GM19239 (cell line): ENCODE results near the gene SLC37A1.

ENCODE experiments used
- DNase-seq: peaks from one replicate; pipeline ENCODE4 v3.0.0; 2011; ENCODE audit warnings: low spot score; ENCODE audit not compliant: insufficient read length
- FAIRE-seq: peaks from 2 replicates; lab custom pipeline; 2011; peaks lifted over from hg19 to GRCh38; lab: Jason Lieb, UNC

Gene SLC37A1

DNA sequence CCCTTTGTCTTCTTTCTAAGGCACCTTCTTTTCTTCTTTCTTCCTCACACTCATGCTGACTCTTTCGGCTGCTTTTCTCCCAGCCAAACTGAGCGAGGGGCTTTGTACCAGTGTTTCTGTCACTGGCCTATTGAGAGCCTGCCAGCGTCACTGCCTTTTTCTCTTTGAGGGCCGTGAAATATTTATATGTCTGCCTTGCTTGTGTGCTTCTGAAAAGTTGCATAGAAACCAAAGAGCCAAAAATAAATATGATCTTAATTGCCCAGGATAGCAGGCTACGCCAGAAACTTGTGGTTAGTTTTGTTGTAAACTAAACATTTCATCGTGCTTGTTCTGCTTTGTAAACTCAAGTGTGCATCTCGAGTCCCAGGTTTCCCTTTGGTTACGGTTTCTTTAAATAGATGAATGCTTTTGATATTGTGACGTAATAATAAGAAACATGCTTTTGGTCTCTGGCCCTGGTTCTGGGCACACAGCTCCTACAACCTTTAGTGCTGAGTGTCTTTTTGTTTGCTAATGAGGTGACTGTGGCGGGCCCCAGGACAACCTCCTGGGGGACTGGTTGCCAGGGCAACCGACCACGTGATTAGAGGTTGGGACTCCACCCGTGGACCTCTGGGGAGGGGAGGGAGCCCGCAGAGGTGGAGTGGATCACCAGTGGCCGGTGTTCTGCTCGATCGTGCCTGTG lies 10.8 kb downstream of the SLC37A1 start:
- peak; percentile 84 for FAIRE-seq
- DNase-seq = no peak

DNA sequence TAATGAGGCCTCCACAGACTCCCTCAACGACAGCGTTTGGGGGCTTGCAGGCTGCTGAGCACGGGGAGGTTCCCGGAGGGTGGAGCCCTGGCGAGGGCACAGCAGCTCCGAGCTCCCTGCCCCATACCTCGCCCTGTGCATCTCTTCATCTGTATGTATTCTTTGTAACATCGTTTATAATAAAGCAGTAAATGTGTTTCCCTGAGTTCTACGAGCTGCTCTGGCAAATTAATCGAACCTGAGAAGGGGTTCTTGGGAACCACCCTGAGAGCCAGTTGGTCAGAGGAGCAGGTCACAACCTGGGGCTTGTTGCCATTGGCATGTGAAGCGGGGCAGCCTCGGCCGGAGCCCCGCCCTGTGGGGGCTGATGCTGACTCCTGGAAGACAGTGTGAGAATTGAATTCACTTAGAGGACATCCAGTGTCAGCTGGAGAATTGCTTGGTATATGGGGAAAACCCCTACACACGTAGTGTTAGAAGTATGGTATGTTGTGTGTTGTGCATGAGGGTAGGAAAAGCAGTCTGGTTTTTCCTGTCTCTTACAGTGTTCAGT lies 11.5 kb downstream of the SLC37A1 start:
- no peak for FAIRE-seq

DNA sequence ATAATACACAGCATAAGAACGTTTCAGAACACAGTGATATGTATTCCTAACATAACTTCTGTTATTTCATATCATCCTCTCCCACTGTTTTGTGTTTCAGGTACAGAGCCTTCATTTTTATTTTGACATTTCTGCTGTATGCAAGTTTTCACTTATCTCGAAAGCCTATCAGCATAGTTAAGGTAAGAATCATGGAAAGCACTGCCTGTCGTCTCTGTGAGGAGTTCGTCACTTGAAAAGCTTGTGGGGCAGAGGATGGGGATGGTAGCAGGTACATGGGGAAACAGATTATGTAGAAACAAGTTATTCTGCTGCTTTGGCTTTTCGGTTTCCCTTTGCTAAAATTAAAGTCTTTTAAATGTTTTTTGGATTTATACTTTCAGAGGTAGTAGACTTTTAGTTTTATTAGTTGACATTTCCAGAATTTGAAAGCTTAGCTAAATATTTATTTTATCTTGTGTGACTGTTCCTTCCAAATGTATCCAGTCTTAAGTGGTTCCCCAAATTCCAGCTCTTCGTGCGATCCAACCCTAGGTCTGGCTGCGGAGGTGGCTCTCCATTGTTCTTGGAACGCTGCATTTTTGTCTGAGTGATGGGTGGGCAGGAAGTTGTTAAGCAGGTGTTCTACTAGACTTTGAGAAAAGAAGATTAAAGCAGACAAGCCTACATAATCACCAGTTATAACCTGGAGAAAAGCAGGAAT lies 12.2 kb downstream of the SLC37A1 start:
- DNase-seq = no peak
- FAIRE-seq = no peak

More for the DNA sequence above, 11.5 kb downstream of the SLC37A1 start:
- no peak for DNase-seq

DNA sequence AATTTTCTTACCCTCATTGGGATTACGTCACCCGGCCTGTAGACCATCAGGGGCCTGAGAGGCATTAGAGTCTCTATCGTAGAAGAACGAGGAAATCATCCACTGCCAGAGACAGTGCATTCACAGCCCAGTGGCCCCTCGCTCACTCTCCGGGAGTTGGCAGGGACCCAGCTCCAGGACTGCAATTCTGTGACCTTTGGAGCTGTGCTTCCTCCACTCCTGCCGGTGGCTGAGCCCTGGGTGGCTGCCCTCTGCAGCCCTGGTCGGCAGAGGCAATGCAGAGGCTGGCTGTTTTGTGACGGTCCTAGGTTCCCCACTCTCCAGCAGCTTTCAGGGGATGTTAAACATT lies 12.7 kb downstream of the SLC37A1 start:
- no peak for DNase-seq
- FAIRE-seq = no peak

DNA sequence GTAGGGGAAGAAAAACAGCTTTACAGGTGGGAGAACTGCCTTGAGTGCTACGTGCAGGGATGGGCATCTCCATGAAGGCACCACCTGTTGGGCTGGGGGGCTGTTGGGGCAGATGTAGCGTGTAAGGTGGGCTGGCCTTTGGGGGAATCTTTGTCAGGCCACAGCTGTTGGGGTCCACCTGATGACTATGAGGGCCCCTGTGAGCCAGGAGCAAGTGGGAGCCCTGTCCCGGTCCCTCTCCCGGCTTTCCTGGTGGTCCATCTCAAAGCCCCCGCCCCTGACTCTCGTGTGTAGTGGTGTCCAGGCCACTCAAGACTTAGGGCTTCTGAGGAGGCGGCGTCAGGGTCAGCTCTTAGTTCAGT lies 13.5 kb downstream of the SLC37A1 start:
- FAIRE-seq (no peak), DNase-seq (no peak)

DNA sequence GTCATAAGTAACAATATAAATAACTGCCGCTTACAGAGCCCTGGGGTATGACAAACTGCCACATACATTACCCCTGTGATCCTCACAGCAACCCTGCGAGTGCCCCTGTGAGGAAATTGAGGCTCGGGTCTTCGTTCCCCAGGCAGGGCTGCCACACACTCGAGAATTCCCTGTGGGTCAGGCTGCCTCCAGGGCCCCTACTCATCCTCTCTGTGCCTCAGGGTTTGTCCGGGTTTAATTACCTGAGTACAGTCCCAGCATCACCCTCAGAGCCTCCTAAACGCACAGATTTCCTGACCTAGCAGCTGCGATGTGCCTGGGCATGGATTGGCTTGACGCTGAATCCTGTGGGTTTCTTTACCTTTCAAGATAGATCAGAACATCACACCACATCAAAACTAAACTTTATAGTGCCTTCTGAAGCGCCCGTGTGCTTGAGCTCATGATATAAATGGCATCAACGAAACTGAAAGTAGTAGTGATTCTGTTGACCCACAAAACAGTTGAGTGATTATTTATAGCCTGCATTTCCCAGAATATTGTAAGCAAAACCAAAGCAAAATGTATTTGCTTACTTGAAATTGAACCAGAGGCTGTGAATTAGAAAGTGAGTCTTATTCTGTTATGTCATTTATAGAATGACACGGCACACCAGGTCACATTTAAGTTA lies 14.0 kb downstream of the SLC37A1 start:
- DNase-seq = no peak
- FAIRE-seq = peak; percentile 96

DNA sequence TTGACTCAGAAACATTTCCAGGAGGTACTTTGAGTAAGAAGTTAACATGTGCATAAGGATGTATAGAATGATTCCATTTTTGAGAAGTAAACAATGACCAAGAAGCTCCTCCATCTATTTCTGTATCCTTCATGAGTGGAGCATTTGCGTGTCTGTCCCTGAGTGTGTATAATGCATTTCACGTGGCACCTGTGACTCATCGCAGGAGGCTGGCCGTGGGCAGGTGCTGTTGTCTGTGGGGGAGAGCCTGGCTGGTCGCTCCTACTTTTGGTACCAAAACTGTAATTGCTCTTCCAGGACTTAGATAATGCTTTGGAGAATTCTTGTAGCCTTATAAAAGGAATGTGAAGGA lies 16.5 kb downstream of the SLC37A1 start:
- FAIRE-seq = no peak
- no peak for DNase-seq

DNA sequence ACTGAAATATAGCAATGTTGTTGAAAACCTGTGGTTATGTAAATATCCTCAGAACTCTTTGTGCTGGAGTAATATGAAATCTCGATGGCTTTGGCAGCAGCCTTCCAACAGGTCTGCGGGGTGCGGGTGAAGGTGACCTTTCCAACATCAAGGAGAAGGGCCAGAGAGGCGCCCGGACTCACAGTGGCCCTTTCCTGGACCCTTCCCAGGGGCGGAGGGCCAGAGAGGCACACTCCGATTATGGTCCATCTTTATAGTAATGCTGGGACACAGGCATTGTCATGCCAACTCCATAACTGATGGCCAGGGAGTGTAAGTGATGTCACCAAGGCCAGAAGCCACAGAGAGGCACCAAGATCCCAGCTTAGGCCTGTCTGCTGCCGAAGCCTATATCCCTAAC lies 18.1 kb downstream of the SLC37A1 start:
- DNase-seq (no peak), FAIRE-seq (no peak)

DNA sequence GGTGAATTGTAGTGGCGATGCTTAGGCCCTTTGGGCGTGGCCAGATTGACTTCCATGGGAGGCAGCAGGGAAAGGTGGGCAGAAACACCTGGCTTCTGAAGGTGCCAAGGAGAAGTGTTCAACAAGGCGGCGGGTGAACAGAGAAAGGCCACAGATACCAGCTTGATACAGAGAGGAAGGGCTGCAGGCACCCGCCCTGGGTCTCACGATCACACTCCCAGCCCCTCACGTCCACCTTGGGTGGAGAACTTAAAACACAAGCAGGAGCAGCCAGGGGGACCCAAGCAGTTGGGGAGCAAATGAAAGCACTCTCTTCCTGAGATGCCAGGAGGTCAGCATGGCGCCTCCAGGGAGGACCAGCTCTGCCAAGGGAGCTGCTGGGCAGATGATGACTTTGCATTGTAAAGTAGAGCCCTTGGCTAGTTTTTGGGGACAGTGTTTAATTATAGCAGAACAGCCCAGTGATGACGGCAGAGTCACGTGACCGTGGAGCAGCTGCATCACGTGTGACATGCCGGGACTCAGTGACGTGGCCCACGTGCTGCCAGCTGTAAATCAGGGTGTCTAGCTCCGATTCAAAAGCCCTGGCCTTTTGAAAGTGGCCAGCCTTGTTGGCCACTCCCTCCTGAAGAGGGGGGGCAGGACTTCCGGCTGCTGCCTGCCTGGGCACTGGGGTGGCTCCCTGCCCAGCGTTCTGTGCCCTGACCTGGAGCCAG lies 19.0 kb downstream of the SLC37A1 start:
- FAIRE-seq (no peak), DNase-seq (no peak)

GRCh38 chr21:42533306-42533962 lies 19.8 kb downstream of the SLC37A1 start:
- DNase-seq (no peak), FAIRE-seq (no peak)

DNA sequence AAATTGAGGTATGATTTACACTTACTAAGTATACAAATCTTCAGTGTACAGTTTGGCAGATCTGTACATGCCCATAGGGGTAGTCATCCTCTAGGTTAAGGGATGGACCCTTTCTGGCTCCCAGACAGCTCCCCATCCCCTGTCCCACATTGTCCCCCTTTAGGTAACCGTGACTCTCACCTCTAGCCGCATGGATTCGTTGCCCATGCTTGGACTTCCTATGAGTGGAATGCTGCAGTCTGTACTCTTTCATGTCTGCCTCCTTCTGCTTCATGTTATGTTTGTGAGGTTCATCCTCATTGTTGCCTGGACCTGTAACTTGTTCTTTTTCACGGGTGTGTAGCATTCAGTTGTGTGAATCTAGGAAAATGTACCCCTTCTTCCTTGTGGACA lies 20.3 kb downstream of the SLC37A1 start:
- DNase-seq (no peak), FAIRE-seq (peak; percentile 72)

DNA sequence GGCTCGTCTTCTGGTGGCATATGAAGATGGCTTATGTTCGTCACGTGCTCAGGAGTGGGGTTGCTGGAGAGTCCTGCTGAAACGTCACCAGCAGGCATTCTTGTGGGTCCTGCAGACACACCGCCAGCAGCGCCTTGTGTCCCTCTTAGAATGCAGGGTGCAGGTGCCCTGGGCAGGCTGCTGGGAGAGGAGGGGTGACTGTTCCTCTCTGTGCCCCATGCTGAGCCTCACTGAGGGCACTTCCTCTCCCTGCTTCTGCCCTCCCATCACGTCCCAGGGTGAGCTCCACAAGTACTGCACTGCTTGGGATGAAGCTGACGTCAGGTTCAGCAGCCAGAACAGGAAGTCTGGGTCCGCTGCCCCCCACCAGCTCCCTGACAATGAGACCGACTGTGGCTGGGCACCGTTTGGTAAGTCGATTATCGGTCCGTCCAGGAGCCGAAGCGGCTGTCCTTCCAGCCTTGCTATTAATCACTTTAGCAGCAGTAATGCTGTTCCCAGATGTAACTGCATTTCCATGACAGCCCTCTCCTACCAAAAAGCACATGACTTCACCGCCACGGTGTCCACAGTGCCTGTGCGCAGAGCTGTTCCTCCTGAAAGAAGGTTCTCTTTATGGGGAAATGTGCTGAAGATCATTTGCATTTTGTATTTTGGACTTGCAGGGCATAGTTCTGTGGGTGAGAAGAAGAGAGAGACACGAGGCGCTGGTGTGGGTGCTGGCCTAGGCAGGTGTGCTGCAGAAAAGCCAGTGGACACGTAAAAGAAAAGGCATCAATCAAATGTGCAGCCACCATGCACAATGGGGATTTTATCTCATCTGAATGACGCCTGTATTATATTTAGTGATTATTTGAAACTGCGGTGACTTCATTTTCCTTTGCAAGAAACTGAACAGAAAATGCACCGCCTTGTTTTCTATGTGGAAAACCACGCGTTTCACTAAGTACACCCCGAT lies 21.0 kb downstream of the SLC37A1 start:
- FAIRE-seq (peak; percentile 90), DNase-seq (no peak)

DNA sequence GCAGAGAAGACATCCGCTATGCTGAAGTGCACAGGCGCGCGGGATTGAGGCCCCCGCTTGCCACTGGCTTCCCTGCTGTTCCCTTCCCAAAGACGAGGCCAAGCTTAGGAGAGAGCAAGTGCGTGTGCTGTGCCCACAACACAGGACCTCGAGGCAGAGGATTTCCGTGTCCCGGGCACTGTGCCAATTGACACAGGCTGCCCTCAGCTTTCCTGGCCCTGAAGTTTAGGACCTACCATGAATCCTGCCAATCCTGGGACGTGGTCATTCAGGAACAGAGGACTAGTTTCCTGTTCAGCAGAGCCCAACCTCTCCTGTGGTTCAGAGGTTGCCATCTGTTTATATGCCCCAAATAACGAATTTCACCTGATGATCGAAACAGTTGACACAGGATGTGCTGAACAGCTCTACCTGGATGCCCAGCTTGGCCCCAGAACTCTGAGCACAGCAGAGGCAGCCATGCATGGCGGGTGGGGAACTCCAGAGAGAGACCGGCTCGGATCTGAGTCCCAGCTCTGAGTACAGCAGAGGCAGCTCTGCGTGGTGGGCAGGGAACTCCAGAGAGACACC lies 22.0 kb downstream of the SLC37A1 start:
- FAIRE-seq = peak; percentile 92
- DNase-seq = no peak

GRCh38 chr21:42536601-42537000 lies 22.9 kb downstream of the SLC37A1 start:
- FAIRE-seq = no peak
- DNase-seq = no peak

- peak; percentile 67 for FAIRE-seq
- DNase-seq = no peak
Measured at GRCh38 chr21:42537106-42537742, 23.6 kb downstream of the SLC37A1 start.

GRCh38 chr21:42538479-42539275 lies 25.0 kb downstream of the SLC37A1 start:
- no peak for FAIRE-seq

DNA sequence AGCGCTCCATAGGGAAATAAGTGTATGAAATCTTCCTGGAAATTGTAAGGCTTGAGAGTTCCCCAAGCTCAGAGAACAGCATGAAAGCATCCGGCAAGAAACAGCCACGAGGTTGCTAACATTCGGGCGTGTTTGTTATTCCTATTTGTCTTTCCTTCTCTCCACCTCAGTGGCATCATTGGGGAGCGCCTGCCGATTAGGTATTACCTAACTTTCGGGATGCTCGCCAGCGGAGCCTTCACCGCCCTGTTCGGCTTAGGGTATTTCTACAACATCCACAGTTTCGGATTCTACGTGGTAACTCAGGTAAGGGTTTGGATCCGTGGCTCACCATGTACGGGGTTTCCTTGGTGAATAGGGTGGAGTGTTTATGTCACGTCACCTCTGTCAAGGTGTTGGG lies 25.7 kb downstream of the SLC37A1 start:
- DNase-seq (no peak), FAIRE-seq (no peak)

More at GRCh38 chr21:42538479-42539275, 25.0 kb downstream of the SLC37A1 start:
- DNase-seq = no peak
